ENCODE results near the gene HDLBP.

The HDLBP gene

DNA sequence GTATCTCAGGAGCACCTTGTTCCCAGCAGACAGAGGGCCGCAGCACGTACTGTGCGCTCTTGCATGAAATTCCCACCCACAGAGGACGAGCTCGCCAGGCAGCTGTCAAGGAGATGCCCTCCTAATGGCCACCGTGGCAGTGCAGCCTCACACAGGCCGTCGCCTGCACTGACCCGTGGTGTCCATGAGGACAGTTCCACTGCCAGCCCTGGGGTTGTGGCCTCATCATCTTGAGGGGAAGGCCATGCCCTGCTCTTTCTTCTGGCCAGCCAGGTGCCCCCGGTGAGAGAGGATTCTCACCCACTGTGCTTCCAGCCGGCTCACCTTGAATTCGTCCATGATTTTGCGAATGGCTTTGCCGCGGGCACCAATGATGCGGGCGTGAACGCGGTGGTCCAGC lies 85.0 kb downstream of the HDLBP start:
- DNase-seq (ENCODE audit: low read depth) = no peak
- H3K4me3 ChIP-seq (ENCODE audit: low read depth, low read length) = no peak overlapping the region
- TF ChIP-seq POLR2A (IDR thresholded peaks at IDR 0.05; ENCODE audit: extremely low read depth, insufficient read length) (no peak), MYC (IDR thresholded peaks at IDR 0.05; ENCODE audit: low read depth, low read length) (no peak), MAX (IDR thresholded peaks at IDR 0.05; ENCODE audit: low read depth, low read length) (no peak)
- TF ChIP-seq, protein P1, sequence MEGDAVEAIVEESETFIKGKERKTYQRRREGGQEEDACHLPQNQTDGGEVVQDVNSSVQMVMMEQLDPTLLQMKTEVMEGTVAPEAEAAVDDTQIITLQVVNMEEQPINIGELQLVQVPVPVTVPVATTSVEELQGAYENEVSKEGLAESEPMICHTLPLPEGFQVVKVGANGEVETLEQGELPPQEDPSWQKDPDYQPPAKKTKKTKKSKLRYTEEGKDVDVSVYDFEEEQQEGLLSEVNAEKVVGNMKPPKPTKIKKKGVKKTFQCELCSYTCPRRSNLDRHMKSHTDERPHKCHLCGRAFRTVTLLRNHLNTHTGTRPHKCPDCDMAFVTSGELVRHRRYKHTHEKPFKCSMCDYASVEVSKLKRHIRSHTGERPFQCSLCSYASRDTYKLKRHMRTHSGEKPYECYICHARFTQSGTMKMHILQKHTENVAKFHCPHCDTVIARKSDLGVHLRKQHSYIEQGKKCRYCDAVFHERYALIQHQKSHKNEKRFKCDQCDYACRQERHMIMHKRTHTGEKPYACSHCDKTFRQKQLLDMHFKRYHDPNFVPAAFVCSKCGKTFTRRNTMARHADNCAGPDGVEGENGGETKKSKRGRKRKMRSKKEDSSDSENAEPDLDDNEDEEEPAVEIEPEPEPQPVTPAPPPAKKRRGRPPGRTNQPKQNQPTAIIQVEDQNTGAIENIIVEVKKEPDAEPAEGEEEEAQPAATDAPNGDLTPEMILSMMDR (IDR thresholded peaks at IDR 0.05; ENCODE audit: low read depth, low read length) = no peak

GRCh38 chr2:241229563-241230401 lies 85.7 kb downstream of the HDLBP start:
- TF ChIP-seq MAX (IDR thresholded peaks at IDR 0.05; ENCODE audit: low read depth, low read length) (no peak), POLR2A (IDR thresholded peaks at IDR 0.05; ENCODE audit: extremely low read depth, insufficient read length) (no peak), MYC (IDR thresholded peaks at IDR 0.05; ENCODE audit: low read depth, low read length) (no peak)
- TF ChIP-seq, protein P1 (IDR thresholded peaks at IDR 0.05; ENCODE audit: low read depth, low read length) = no peak
- DNase-seq (ENCODE audit: low read depth) = no peak
- H3K4me3 ChIP-seq (ENCODE audit: low read depth, low read length) = no peak overlapping the region

DNA sequence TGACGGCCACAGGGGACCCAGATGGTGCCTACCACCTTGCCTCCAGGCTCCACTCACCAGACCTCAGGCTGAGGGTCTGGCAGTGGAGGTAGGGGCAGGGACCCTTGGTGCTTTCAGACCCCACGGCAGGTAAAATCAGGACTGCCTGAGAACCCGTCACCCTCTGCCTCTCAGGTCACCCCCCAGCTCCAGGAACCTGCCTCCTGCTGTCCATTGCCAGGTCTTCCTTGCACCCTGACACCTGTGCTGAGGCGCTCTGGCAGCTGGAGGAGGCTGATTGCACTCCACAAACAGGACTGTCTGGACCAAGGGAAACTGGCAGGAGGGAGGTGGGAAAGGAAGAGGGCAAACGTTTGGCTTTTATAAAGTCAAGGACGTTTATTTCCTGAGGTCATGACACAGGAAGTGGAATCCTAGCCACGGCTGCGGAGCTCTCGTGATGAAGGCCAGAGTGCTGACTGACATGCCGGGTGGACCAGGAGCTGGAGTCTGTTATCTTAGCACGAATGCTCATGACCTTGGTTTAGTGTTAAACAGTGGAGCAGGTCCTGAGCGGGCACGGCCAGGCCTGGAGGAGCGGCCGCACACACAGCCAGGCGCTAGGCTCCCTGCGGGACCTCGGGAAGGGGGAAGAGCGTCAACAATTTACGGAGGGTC lies 86.5 kb downstream of the HDLBP start:
- H3K4me3 ChIP-seq (ENCODE audit: low read depth, low read length) = no peak overlapping the region
- no peak for DNase-seq (ENCODE audit: low read depth)

DNA sequence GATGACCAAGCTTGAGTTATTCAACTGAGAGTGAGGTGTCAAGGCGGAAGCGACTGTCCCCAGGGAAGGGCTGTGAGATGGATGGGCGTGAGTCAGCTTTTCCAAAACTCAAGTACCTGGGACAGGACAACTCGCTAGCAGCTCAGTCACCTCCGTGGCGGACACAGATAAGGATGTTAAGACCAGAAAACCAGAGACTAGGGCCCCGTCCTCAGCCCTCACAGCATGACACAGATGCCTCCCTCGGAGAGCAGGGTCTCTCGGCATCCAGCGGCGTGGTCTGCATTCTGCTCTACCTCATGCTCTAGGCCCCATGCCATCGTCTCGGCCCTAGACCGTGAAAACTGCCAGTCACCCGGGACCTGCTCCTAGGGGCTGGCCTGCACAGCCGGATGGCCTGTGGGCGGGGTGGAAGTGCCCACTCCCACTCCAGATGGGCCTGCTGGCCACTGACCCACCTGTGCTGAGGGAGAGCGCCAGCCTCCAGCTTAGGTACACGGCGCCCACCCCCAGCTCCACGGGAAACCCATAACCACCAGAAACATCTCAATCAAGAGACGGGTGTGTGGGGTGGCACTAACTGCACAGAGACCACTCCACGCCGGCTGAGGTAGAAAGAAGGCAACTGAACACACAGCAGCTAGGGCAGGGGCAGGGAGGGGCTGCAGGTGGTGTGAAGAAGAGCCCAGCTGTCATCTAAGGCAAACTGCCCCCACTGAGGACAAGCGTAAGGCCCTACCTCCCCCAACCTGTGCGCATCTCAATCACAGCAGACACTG lies 87.2 kb downstream of the HDLBP start:
- TF ChIP-seq MYC (IDR thresholded peaks at IDR 0.05; ENCODE audit: low read depth, low read length) (no peak), MAX (IDR thresholded peaks at IDR 0.05; ENCODE audit: low read depth, low read length) (no peak), POLR2A (IDR thresholded peaks at IDR 0.05; ENCODE audit: extremely low read depth, insufficient read length) (no peak)
- TF ChIP-seq, protein P1 (IDR thresholded peaks at IDR 0.05; ENCODE audit: low read depth, low read length) = no peak
- H3K4me3 ChIP-seq (ENCODE audit: low read depth, low read length) = no peak overlapping the region
- no peak for DNase-seq (ENCODE audit: low read depth)

More for the DNA sequence above, 86.5 kb downstream of the HDLBP start:
- TF ChIP-seq MYC (IDR thresholded peaks at IDR 0.05; ENCODE audit: low read depth, low read length) (no peak), MAX (IDR thresholded peaks at IDR 0.05; ENCODE audit: low read depth, low read length) (no peak), POLR2A (IDR thresholded peaks at IDR 0.05; ENCODE audit: extremely low read depth, insufficient read length) (no peak)
- TF ChIP-seq, protein P1 (IDR thresholded peaks at IDR 0.05; ENCODE audit: low read depth, low read length) = no peak

- H3K4me3 ChIP-seq (ENCODE audit: low read depth, low read length) = no peak overlapping the region
- DNase-seq (ENCODE audit: low read depth) = no peak
- no peak for TF ChIP-seq MAX (IDR thresholded peaks at IDR 0.05; ENCODE audit: low read depth, low read length)
- TF ChIP-seq, protein P1 (IDR thresholded peaks at IDR 0.05; ENCODE audit: low read depth, low read length) = no peak
- no peak for TF ChIP-seq POLR2A (IDR thresholded peaks at IDR 0.05; ENCODE audit: extremely low read depth, insufficient read length)
- TF ChIP-seq MYC (IDR thresholded peaks at IDR 0.05; ENCODE audit: low read depth, low read length) = no peak
Measured at GRCh38 chr2:241227594-241227993, 87.9 kb downstream of the HDLBP start.

All from NB4 (cell line).